SH-SY5Y (cell line): Measurements from ENCODE around the gene CMSS1.

Experiments used
- GATA2 ChIP-seq: IDR thresholded peaks from 2 replicates; pipeline ENCODE4 v1.6.1; 2011; ENCODE audit warnings: mild to moderate bottlenecking, low read depth, low read length
- GATA3 ChIP-seq: IDR thresholded peaks from 2 replicates; pipeline ENCODE4 v1.6.1; 2011; ENCODE audit warnings: low read depth, mild to moderate bottlenecking, low read length, moderate library complexity

The CMSS1 gene

GRCh38 chr3:99982650-99983049, 165.0 kb downstream of the CMSS1 start:
- no peak for TF ChIP-seq GATA2

DNA sequence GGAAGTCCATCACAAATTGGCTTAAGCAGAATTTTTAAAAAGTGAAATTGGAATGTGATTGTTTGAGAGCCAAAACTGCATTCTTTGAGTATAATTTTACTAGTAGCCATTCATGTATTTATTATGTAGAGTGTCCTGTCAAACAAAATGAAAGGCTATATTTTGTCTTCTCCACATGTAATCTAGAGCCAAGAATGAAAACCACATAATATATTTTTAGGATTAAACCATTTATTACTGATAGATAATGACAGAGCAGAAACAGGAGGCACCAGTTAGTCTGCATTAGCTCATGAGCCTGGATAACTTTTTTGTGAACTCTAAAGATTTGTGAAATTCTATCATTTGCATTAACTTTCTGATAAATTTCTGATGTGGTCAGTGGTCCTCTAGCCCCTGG, 166.5 kb downstream of the CMSS1 start:
- TF ChIP-seq GATA2 (no peak), GATA3 (no peak)

- TF ChIP-seq GATA2 = no peak
- no peak for TF ChIP-seq GATA3
Measured at GRCh38 chr3:99984668-99985067, 167.0 kb downstream of the CMSS1 start.

DNA sequence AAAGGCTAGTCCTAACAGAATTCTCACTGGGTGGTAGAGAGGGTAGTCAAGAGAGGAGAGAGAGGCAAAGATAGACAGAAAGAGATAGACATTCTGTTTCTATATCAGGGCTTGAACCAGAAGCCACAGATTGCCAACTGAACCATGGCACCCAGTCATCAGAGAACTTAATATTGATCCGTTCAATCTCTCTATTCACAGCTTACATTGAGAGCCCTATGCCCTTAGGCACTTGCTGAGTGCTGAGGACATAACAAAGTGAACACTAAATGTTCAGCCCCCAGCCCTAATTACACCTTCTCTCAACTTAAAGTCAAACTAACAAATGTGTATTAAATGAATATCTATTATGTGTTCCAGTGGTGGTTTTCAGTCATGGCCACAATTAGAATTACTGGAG, 172.5 kb downstream of the CMSS1 start:
- TF ChIP-seq GATA2 (no peak), GATA3 (no peak)

GRCh38 chr3:99997293-99997692, 179.6 kb downstream of the CMSS1 start:
- TF ChIP-seq GATA3 (no peak), GATA2 (no peak)

DNA sequence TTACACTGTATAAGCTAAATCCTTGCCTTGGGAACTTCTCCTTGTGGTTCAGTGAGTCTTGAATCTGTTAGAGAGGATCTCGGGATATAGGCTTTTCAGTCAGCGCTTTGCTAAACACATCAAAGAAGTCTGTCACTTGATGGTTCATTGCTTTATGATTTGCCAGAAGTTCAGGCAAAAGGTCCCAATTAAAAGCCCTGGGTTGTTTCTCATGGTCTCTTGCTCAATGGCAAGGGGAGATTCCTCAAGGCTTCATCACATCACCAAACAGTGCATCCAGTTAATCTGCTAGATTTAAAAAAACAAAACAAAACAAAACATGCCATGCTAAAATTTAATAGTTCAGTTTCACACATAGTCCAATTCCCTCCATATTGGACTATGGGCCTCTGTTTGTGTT, 181.9 kb downstream of the CMSS1 start:
- no peak for TF ChIP-seq GATA3
- TF ChIP-seq GATA2 = no peak

DNA sequence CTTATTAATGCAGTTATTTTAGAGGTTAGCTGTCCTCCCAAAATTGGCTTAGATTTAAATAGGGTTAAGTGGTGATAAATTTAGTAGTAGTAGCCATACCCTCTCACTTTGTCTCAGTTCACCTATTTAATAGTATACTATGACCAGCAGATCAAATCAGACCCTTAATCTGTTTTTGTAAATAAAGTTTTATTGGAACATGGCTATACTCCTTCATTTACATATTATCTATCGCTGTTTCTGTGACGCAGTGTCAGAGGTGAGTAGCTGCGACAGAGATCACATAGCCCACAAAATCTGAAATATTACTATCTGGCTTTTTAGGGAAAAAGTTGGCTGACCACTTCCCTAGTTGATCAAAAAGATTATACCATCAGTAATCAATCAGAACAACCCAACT, 183.4 kb downstream of the CMSS1 start:
- no peak for TF ChIP-seq GATA3
- TF ChIP-seq GATA2 = no peak

GRCh38 chr3:100001526-100002270, 184.0 kb downstream of the CMSS1 start:
- no peak for TF ChIP-seq GATA3
- no peak for TF ChIP-seq GATA2

DNA sequence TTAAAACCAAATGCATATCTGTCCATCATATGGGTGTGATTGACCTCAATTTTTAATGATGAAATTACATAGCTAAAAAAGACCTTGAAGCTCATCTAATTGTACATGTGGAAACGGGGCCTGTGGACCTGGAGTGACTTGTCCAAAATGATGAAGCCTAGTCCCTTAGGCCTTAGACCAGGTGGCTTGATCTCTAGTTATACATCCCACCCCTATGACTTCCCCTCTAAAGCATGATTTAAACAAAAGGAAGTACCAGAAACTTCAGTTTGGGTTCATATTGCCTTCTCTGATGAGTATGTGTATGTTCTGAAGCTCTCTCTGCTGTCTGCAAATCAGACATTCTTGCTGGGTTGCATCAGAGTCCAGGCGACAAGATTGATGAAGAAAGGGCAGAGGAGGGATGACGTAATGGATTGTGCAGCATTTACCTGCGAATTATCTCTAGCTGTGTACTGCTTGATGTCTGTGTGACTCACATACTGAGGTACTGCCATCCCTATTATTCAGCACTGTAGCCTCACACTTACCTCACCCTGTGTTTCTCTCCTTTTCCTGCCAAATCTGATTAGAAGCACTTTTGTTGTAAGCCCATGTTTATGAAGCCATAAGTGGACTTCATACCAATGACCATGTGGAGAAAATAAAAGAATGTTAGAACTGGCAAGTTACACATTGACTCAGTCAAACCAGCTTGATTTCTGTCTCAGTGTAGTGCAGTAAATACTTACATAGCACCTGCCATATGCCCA, 185.1 kb downstream of the CMSS1 start:
- no peak for TF ChIP-seq GATA3
- no peak for TF ChIP-seq GATA2

DNA sequence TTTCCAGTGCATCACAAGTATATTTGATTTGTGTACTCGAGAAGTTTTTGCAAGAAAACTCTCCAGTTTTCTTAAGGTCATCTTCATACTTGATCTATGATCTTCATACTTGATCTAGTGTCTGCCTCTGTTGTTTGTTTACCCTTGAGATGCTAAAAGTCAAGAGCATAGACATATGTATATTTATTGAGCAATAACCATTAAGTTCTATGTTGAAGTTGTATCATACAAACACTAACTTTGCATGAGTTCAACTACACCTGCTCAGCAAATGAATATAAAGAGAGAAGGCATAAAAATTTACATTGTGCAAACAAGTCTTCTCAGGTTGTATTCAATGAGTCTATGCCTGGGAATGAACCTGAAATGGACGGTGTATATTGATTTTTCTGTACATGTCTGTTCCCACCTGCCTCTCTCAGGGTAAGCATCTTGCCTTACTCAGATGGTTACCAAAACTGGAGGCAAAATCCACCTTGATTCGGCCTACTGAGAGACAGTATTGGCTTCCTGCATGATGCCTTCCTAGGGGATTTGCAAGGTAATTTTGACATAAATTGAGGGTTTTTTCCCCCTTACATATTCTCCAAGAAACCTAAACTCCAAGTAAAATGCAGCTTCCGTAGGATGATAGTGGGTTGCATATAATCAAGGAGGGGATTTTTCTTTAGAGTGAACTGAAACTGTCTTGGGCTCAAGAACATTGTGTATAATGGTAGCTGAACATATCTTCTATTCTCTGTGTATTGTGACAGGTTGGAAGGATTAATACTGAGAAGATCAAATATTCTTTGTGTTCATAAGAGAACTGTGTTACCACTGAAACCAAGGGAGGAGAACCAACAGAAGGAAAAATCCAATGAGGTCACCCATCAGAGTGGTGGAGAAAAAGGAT, 186.2 kb downstream of the CMSS1 start:
- TF ChIP-seq GATA2 = no peak
- TF ChIP-seq GATA3 = no peak

DNA sequence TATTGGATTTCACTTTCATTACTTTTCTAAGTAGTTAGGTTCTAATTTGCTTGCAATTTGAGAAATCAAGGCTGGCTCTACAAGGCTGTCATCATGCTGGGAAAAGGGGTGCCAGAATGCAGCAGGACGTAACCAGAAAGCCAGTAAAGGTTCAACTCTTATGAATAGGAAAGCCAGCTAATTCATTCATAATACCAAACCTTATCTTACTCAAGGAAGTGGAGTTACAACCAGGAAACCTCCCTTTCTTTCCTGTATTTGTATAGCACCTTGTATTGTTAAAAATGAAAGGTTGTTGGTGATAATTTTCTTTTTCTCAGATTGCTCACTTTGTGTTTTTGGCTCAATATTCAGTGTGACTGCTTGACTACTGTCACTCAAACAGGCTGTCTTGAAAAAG, 187.3 kb downstream of the CMSS1 start:
- TF ChIP-seq GATA3 = no peak
- no peak for TF ChIP-seq GATA2

GRCh38 chr3:100005665-100006393, 188.2 kb downstream of the CMSS1 start:
- TF ChIP-seq GATA2 (no peak), GATA3 (no peak)

GRCh38 chr3:100006570-100007271, 189.1 kb downstream of the CMSS1 start:
- TF ChIP-seq GATA2 (no peak), GATA3 (no peak)
